OCI-LY7 (cell line): Measurements from ENCODE around the gene PWWP2B.

Experiments used
- CTCF ChIP-seq: fragments of 200-600 bp; sonication (generic); conservative IDR thresholded peaks from 2 replicates; pipeline ENCODE4 v1.5.1; 2014; ENCODE audit warnings: mild to moderate bottlenecking, antibody characterized with exemption, low read length, moderate library complexity, mixed read lengths
- EZH2phosphoT487 ChIP-seq: fragments of 200-600 bp; sonication (generic); IDR thresholded peaks from 2 replicates; pipeline ENCODE4 v1.6.1; 2018; ENCODE audit warnings: low read depth, borderline replicate concordance, mild to moderate bottlenecking, mixed run types, antibody characterized with exemption, low read length, moderate library complexity, mixed read lengths

- TF ChIP-seq CTCF (no peak), EZH2phosphoT487 (no peak)
Measured at GRCh38 chr10:132416566-132417256, 19.7 kb downstream of the PWWP2B start.
